Measurements from ENCODE around the gene CDCA7L. TPM values are rescaled to one million over a fixed set of nuclear protein-coding genes. Genes with fewer than 3 reads are reported as not detected.

CDCA7L gene
- total RNA-seq, 6 donors from 2014 or later: 30.5 to 63.6 (median 39.1) TPM

GRCh38 chr7:21947056-21947455 is 1.4 kb upstream of the CDCA7L start:
- WGBS, 2 donors: 41 to 53% methylated on average over 3 of the region's 3 CpGs
- Histone ChIP-seq H3K36me3 (no peaks in the 10 kb centered on the region), H3K27ac (no peak overlapping the region), H3K9me3 (no peaks in the 10 kb centered on the region), H3K4me3 (no peak overlapping the region), H3K4me1 (peaks cover 7 to 34% (median 17%) of the 10 kb centered on the region in 4 donors), H3K27me3 (no peaks in the 10 kb centered on the region)
- TF ChIP-seq POLR2AphosphoS5 (IDR thresholded peaks at IDR 0.05) (no peak), POLR2A (IDR thresholded peaks at IDR 0.05) (no peak), CTCF (IDR thresholded peaks at IDR 0.05) (no peak), EP300 (IDR thresholded peaks at IDR 0.05) (no peak)
- ATAC-seq (ENCODE audit: low FRiP score in 2 of 2) (no peak), DNase-seq (no peak)

GRCh38 chr7:21946222-21946709 is 567 bp upstream of the CDCA7L start:
- Histone ChIP-seq H3K27me3 (no peaks in the 10 kb centered on the region), H3K9me3 (no peaks in the 10 kb centered on the region), H3K27ac (peak overlapping the region; percentile 74 to 83 (median 77)), H3K4me1 (peaks cover 11 to 41% (median 21%) of the 10 kb centered on the region in 4 donors), H3K4me3 (peak overlapping the region in 3 of 4 donors; percentile 61 to 66 (median 63)), H3K36me3 (no peaks in the 10 kb centered on the region)
- TF ChIP-seq POLR2A (IDR thresholded peaks at IDR 0.05) (no peak), EP300 (IDR thresholded peaks at IDR 0.05) (no peak), POLR2AphosphoS5 (IDR thresholded peaks at IDR 0.05) (no peak), CTCF (IDR thresholded peaks at IDR 0.05) (no peak)
- no peak for ATAC-seq (ENCODE audit: low FRiP score in 2 of 2)
- WGBS, 2 donors: 28 to 48% methylated on average over 4 to 8 of the region's 8 CpGs
- peak in 1 of 2 donors; percentile 81 for DNase-seq

GRCh38 chr7:21944616-21945453 is 864 bp downstream of the CDCA7L start:
- DNase-seq: peak; percentile 85 to 91

GRCh38 chr7:21943436-21943835 is 2.3 kb downstream of the CDCA7L start:
- Histone ChIP-seq H3K36me3 (no peaks in the 10 kb centered on the region), H3K27ac (no peak overlapping the region), H3K4me3 (no peak overlapping the region), H3K27me3 (no peaks in the 10 kb centered on the region), H3K4me1 (peaks cover 12 to 58% (median 35%) of the 10 kb centered on the region in 4 donors), H3K9me3 (no peaks in the 10 kb centered on the region)
- WGBS, 2 donors: 91 to 93% methylated on average over 5 of the region's 5 CpGs
- ATAC-seq (ENCODE audit: low FRiP score in 2 of 2): no peak
- DNase-seq: no peak
- TF ChIP-seq POLR2A (IDR thresholded peaks at IDR 0.05) (no peak), EP300 (IDR thresholded peaks at IDR 0.05) (no peak), CTCF (IDR thresholded peaks at IDR 0.05) (no peak), POLR2AphosphoS5 (IDR thresholded peaks at IDR 0.05) (no peak)

More at GRCh38 chr7:21944616-21945453, 864 bp downstream of the CDCA7L start:
- Histone ChIP-seq H3K4me3 (peak overlapping the region; percentile 32 to 66 (median 62)), H3K9me3 (no peaks in the 10 kb centered on the region), H3K27ac (peak overlapping the region; percentile 74 to 83 (median 77)), H3K36me3 (no peaks in the 10 kb centered on the region), H3K4me1 (peaks cover 12 to 54% (median 27%) of the 10 kb centered on the region in 4 donors), H3K27me3 (no peaks in the 10 kb centered on the region)
- peak; percentile 37 to 70 for ATAC-seq (ENCODE audit: low FRiP score in 2 of 2)
- 1 to 2% methylated on average over 34 of the region's 34 CpGs for WGBS, 2 donors
- TF ChIP-seq POLR2AphosphoS5 (IDR thresholded peaks at IDR 0.05) (no peak), POLR2A (IDR thresholded peaks at IDR 0.05) (peak in 1 of 4 donors; percentile 22)

GRCh38 chr7:21942955-21943354 is 2.7 kb downstream of the CDCA7L start:
- Histone ChIP-seq H3K27me3 (no peaks in the 10 kb centered on the region), H3K4me3 (no peak overlapping the region), H3K4me1 (peaks cover 12 to 58% (median 37%) of the 10 kb centered on the region in 4 donors), H3K36me3 (no peaks in the 10 kb centered on the region), H3K27ac (no peak overlapping the region), H3K9me3 (no peaks in the 10 kb centered on the region)
- WGBS, 2 donors: 78% methylated on average over 6 of the region's 6 CpGs
- DNase-seq (no peak), ATAC-seq (ENCODE audit: low FRiP score in 2 of 2) (no peak)
- TF ChIP-seq POLR2AphosphoS5 (IDR thresholded peaks at IDR 0.05) (no peak), CTCF (IDR thresholded peaks at IDR 0.05) (no peak), POLR2A (IDR thresholded peaks at IDR 0.05) (no peak), EP300 (IDR thresholded peaks at IDR 0.05) (no peak)
